Measurements from ENCODE around the gene OPCML.

Gene OPCML

DNA sequence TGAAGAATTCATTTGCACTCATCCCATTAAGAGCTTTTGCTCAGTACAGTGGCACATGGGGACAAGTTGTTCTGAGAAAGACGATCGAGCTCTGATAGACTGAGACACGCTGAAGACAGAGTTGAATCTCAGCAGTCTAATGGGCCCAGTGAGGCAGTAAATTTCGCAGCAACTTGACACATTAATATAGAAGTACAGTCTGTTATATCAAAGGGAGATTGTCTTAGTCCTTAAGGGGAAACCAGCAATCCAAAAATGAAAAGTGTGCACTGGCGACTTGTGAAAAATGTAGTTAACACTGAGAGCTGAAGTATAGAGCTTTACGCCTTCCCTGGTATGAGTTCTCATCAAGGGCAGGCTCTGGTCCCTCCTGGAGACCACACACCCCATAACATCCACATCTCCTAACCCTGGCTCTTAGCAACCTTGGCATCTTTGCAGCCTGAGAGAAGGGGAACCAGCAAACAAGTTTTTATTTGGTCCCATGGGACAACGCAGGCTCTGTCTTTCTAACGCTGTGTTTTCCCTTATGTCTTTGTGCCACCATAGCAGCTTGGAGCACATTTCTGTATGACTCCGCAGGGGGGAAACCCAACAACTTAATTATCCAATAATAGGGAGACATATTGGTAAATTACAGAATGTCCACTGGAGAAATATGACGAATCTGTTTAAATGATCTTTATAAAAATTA lies 952.5 kb downstream of the OPCML start:
- no peak for DNase-seq

DNA sequence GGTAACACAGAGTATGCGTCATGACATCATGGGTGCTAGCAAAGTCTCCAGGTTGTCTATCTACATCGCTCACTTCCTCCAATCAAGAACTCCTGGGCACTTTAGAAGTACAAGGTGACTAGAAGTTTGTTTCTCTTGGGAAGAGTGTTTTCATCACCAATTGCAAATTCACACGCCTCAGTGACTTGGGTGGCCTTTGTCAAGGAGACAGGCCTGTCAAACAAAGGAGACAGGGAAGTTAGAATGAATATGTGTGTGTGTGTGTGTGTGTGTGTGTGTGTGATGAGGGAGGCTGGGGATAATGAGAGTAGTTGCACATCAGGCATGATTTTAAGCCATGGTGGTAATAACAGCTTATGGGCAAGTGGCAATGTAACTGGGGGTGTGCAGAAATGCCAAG lies 953.2 kb downstream of the OPCML start:
- DNase-seq: no peak

DNA sequence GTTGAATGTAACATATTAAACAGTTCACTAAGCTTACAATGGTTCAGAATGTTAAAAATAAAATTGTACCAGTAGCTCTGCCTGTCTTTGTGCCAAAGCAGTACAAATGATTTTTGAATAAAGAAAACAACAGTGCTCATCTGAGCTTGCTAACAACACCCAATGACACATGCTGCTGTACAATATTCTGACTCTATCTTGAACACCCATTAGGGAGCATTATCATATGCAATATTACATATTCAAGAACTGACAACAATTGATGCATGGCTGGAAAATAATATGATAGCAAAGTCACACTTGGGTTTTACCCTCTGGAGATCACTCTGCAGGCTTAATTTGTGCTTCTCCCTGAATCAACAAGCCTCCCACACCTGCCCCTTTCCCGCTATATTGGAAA lies 953.7 kb downstream of the OPCML start:
- DNase-seq: no peak

DNA sequence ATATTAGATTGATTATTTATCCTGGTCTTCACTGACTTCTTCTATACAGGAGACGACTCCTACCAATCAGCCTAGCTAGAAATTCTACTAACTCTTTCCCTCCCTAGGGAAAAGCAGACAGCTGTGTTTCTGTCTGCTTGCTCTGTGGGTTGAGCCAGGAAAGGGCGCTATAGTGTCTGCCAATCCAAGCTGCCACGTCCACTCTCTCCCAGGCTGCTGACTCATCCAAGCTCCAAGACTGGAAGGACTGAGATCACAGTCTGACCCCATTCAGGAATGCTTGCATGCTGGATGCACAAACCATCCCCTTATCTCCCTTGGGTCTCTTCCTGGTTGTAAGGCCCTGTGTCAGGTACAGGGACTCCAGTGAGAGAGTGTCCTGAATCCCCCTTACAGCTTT lies 955.6 kb downstream of the OPCML start:
- DNase-seq: no peak

DNA sequence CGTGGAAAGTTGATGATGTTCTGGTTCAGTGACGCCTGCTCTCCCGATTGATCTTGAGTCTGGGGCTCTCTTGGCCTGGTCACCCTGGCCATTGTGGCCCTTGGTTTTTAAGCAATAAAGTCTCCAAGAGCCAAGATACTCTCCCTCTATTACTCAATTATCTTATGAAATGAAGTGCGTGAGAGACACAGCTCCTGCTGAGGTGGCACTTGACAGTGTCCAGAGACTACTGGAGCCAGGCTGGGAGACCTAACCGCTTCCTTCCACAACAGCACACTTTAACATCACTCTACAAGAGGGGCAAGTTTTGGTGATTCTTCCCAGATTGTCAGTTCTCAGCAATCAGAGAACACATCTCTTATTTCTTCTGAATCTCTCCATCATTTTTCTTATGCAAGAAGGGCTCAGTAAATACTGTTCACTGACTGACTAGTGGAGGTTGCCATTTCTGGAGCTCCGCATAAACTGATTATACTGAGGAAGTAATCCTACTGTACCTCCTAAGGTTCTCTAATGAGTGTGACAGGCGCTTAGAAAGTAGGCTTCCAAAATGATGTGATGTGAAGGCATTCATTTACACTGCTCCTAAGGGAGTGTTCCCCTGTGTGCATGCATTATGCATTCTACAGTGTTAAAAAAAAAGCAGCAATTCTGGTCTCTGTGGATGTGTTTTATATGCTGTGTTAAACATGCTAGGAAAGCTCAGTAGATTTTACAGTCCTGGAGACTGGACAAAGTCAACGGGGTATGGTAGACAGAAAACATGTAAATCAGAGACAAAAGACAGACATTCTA lies 968.0 kb downstream of the OPCML start:
- DNase-seq: no peak

DNA sequence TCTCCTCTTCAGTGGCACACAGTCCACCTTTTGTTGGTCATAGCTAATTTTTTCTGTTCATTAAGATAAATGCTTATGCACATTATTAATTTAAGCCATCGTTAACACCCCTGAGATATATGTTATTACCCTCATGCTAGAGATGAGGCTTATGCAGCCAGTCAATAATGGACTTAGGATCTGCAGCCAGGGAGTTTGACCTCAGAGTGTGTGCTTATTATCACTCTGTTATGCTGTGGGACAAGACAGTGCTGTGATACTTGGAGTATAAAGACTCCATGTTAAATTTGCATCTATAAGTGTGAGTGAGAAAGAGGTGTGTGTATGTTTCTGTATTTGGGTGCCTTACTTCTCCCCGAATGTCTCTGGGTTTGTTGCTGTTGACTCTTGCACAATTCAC lies 969.3 kb downstream of the OPCML start:
- no peak for DNase-seq

DNA sequence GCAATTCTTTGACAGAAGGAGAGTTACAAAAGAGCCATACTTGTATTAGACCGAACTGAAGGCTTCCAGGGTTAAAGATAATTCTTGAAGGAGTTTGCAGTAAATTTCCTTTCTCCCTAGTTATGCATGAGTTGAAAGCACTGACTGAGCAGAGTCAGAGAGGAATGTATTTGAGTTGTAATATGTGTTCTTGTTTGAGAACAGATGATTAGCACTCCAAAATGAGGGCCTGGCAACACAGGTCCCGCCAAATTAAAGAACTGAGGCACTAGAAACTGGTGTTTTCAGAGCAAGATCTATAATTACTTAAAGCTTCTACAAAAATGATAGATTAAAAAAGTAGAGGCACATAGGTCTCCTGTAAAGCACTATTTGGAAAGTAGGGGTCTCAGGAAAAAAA lies 970.4 kb downstream of the OPCML start:
- no peak for DNase-seq

DNA sequence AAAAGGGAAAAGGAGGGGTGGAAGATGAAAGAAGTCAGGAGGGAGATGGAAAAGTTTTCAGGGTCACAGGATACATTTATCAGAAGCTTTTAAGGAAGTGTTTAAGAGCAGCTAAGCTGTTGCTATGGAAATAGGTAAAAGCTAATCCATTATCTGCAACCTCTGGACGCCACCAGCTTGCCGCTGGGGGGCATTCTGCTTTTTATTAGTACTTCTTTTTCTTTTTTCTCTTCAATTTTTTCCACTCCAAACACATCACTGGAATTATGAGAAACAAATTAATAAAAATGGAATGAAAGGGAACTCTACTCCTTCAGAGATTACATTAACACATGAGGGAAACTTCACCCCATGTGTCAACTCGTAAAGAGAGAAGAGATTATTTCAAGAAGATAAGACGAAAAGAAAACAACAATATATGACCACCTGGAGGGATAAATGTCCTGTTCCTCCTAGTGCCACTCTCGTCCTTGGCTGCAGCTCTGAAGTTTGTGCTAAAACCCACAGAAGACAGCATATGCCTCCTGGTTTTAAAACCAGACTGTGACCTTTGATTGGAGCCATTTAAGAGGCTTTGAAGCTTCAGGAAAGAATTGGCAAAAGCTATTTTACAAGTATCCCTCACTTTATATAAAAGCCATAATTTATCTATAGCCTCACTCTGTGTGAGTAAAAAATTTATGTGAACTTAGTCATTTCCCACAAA lies 972.8 kb downstream of the OPCML start:
- DNase-seq: no peak

DNA sequence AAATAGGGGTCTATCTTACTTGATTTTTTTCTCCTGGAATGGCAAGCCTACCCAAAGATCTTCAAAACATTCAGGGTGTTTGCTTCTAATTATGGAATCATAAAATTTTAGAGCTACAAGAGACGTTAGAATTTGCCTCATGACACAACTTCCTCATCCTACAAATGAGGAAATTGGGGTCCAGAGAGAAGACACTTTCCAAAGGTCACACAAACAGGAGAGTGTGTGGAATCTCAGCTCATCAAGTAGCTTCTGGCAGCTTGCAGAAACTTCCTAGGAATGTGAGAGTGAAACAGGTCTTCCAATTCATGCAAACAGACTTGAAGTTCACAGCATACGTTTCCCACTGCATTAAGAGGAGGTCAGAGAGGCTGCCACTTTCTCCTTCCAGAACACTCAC lies 976.0 kb downstream of the OPCML start:
- DNase-seq: no peak

DNA sequence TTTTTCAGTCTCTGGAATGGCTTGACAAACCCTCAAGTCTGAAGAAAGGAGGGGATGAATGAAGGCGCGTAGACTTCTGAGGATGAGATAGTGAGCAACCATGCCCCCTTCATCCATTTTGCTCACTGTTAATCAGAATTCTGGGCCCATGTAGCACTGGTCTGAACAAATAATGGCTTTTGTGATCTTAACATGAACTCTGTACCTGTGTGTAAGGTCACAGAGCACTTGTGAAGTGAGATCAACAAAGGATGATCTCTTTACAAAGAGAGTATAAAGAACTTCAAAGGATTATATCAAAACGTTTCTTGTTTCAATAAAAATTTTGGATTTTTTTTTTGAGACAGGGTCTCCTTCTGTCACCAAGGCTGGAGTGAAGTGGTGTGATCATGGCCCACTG lies 976.7 kb downstream of the OPCML start:
- DNase-seq: no peak

DNA sequence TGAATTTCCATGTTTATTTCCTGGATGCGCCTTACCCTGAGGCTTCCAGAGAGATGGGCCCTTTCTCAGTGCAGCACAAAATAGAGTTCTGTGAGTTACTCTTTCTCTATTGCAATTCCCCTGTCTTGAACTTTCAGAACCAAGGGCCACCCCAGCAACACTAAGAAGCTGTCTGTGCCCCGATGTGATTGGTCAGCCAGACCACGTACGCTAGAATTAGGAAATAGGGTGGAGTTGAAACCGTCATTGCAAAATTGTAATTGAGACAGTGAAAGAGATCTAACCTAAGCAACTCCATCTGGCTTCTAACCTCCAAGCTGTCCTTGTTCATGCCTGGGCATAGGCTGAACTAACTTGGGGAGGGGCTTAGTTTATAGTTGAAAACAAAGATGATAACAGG lies 981.3 kb downstream of the OPCML start:
- DNase-seq: no peak

DNA sequence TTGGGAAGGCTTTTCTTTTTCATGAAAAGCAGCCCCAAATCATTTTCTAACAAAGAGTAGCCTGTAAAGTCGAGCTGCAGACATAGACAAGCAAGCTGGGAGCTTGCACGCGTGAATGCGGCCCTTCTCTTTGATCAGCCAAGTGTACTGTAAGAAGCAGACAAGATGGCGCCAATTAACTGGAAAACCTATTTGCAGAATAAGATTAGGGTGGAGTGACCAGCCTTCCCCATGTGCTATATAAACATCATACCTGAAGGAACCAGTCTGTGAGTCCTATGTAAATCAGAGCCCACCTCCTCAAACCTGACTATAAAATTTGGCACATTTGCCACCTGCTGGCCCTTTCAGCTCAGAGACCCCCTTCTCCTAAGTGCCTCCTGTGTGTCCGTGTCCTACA lies 982.7 kb downstream of the OPCML start:
- no peak for DNase-seq

DNA sequence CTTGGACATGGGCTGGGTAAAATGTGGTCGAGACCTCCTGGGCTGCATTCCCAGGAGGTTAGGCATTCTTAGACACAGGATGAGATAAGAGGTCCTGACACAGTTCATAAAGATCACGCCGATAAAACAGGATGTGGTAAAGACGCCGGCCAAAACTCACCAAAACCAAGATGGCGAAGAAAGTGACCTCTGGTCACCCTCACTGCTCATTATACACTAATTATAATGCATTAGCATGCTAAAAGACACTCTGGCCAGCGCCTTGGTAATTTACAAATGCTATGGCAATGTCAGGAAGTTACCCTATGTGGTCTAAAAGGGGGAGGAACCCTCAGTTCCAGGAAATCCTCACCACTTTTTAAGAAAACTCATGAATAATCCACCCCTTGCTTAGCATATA lies 983.3 kb downstream of the OPCML start:
- no peak for DNase-seq

DNA sequence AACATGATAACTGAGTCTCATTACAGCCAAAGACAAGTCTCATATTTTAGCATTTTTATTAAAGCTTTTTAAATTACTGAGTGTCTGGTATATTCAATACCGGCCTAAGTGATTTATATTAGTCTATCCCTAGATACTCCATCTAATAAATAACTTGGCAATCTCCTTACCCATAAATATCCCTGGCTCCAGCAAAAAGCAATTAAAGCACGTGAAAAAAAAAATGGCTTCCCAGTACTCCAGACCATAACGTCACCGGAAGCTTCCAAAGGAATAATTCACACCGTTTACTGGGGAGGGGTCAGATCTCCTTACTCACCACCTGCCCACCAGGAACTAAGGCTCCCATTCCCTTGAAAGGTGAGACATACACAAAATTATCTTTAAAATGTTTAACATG lies 988.3 kb downstream of the OPCML start:
- DNase-seq: no peak

DNA sequence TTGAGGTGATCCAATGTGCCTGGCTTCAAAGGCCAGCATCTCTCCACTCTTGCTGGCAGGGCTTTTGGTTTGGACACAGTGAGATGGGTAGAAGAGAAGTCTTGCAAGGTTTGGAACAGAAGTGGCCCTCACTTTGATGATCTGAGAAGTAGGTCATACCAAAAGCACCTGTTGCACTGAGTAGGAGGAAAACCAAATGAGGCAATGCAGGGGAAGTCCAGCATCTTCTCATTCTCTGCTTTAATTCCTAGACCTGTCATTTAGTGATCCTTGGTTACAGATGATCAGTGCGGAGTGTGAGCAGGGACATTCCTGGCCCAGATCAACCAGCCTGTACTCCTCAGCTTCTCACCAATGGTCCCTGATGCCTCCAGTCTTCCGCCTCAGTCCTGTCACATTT lies 990.5 kb downstream of the OPCML start:
- DNase-seq: no peak

DNA sequence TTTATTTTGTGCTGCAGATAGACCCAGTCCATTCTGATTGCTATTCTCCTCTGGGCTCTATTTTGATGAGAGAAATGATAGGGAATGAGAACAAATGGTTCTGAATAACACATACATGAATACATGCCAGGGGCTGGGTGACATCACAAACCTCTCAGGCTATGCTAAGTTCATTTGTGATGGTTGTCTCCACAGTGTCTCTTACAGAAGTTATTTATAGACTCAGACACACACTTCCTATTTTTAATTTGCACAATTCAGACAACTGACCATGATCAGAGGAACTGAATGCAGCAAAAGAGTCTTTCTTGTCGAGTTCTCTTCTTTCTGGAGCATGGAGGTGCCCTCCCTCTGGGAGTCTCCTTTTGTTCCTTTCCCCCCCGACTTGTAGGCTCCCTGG lies 991.7 kb downstream of the OPCML start:
- DNase-seq: no peak

DNA sequence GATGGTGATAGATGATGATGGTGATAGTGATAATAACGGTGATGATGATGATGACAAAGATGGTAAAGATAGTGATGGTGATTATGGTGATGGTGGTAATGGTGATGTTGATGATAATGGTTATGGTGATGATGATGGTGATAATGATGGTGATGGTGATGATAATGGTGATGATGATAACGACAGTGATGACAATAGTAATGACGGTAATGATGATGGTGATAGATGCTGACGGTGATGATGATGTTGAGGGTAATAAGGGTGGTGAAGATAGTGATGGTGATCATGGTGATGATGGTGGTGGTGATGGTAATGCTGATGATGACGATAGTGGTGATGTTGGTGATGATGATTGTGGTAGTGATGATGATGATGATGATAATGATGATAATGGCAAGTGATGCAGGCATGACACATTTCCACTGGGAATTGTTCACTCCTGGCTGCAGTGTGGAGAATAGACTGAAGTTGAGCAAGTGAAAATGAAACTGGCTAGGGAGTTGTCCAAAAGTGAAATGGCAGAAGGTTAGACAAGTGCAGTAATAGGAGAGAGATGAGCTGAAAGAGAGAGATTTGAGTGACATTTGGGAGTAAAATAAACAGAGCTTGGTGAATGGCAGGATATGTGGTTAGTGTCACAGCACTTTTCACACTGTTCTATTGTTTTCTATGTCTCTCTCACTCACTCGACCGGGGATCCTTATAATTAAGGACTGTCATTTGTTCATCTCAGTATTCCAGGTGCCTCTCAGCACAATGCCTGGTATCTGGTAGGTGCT lies 992.5 kb downstream of the OPCML start:
- DNase-seq: peak; percentile 25

DNA sequence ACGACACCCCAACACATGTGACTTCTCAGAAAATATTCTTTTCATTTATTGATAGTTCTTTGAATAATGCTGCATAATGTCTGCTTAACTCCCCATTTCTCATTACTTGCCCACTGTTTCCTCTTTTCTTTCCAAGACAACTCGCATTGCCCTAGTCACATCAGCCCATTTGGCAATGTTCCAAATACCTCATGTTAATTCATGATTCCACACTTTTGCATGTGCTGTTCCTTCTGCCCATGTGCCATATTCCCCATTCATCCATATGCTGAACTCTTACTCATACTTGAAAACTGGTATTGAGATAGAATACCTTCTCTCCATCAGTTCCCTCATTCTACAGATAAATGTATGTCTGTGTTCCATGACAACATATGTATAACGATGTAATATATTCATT lies 993.7 kb downstream of the OPCML start:
- no peak for DNase-seq

DNA sequence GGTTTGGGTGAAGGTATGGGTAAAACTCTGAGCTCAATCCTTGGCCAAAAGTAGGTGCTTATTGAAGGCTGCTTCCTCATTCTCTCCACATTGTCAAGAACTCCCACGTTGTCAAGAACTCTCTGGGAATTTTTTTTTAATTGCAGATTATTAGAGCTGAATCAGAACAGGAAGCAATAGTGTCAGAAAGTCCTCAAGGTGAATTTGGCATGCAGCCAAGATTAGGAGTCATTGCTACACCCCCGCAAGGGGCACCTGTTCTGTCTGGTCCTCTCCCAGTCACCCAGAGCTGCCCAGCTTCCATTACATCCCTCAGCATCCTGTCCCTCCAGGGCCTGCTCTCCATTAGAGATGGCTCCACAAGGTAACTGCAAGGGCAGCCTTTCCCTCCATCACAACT lies 996.5 kb downstream of the OPCML start:
- peak; percentile 88 for DNase-seq

DNA sequence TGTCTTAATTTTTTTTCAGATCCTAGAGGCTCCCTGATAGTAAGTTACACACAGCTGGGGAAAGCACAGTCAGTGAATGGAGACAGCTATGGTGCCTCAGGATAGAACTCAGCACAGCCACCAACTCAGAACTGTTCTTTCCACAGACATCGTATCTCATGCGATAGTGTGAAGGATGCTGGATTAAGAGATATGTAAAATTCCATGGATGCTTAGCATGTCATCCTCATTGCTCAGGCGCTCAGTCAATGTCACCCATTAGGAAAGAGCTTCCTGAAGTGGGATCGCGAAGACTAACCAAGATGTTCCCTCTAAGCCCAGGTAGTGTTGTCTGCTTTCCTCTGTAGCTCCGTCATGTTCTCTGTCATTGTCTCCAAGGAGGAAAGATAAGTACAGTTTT lies 1000.4 kb downstream of the OPCML start:
- no peak for DNase-seq

DNA sequence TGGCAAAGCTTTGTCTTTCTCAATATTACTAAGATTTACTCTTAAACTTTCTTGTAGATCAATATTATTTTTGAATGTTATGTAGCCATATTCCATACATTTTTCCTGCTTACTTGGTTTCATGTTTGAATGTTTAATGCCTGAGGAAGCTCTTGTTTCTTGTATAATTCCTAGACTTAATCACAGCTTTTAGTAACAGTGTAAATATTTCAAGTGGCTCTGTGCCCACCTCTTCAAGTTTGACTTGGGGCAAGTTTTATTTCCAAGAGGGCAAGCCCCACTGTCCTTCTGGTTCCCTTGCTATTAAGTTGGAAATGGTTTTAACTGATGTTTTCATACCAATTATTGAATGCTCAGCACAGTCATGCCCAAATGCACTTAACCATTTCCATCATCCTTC lies 1004.1 kb downstream of the OPCML start:
- DNase-seq: no peak

DNA sequence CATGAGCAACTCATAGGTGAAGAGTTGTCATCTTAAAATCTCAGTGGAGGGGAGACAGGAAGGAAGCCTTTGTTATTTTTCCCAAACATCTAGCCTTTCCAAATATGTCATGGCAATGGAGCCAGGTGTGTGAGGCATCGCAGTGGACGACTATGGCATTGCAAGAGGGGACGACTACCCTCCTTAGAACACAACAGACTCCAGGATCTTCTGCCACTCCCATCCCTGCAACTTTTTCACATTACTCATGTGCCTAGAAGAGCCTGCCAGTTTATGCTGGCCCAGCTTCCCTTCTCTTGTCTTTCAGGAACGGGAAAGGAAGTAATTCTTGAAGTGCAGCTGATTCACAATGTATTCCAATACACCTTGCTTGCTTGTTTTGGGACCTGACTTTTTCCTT lies 1008.4 kb downstream of the OPCML start:
- DNase-seq: no peak

DNA sequence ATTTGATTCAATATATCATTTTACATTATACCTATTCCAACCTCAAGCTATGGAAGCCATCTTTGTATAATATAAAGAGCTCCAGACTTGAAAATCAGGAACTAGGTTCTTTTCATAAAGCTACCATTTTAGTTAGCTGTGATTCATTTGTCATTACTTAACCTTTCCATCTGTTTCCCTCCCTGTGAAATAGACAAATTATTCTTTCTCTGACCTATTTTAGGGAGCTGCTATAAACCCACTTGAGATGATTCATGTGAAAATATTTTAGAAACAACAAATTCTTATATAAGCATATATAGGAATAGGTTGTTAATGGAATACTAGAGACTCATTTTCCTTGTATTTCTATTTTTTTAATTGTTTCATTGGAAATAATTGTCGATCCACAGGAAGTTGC lies 1012.1 kb downstream of the OPCML start:
- no peak for DNase-seq
